Measurements from ENCODE around the gene PLK5. TPM values are rescaled to one million over a fixed set of nuclear protein-coding genes. Genes with fewer than 3 reads are reported as not detected.

The PLK5 gene
- polyA plus RNA-seq, 3 donors = 0.11 to 0.45 (median 0.14) TPM

Other genes with a start within 250 kb of the PLK5 start
- 10 to 100 TPM; 14.8 to 25.6 (median 21.3) TPM for gene FAM174C, start 248.5 kb upstream of the PLK5 start, polyA plus RNA-seq (ENCODE audit: insufficient read length in 3 of 3)
- 1 to 10 TPM; 1.5 to 3.8 (median 3.6) TPM for gene EFNA2, start 238.2 kb upstream of the PLK5 start, polyA plus RNA-seq (ENCODE audit: insufficient read length in 3 of 3)
- 10 to 100 TPM; 39.5 to 84.1 (median 76.6) TPM for gene NDUFS7, start 140.2 kb upstream of the PLK5 start, polyA plus RNA-seq (ENCODE audit: insufficient read length in 3 of 3)
- gene GAMT, start 122.5 kb upstream of the PLK5 start, polyA plus RNA-seq (ENCODE audit: insufficient read length in 3 of 3) = 10 to 100 TPM; 25.6 to 39.6 (median 37.4) TPM
- gene DAZAP1, start 116.5 kb upstream of the PLK5 start, polyA plus RNA-seq (ENCODE audit: insufficient read length in 3 of 3) = 100 to 1,000 TPM in 1 of 3 donors, 10 to 100 TPM in 2; 79.6 to 103 (median 90.2) TPM
- gene RPS15, start 85.7 kb upstream of the PLK5 start, polyA plus RNA-seq (ENCODE audit: insufficient read length in 3 of 3) = 100 to 1,000 TPM; 587 to 892 (median 766) TPM
- 1 to 10 TPM; 1.2 to 1.9 (median 1.5) TPM for gene APC2, start 74.0 kb upstream of the PLK5 start, polyA plus RNA-seq (ENCODE audit: insufficient read length in 3 of 3)
- gene C19orf25, start 44.9 kb upstream of the PLK5 start, polyA plus RNA-seq (ENCODE audit: insufficient read length in 3 of 3) = 10 to 100 TPM; 17.0 to 33.0 (median 31.3) TPM
- 10 to 100 TPM in 1 of 3 donors, 1 to 10 TPM in 2; 4.4 to 11.4 (median 7.8) TPM for gene PCSK4, start 33.7 kb upstream of the PLK5 start, polyA plus RNA-seq (ENCODE audit: insufficient read length in 3 of 3)
- gene REEP6, start 32.9 kb upstream of the PLK5 start, polyA plus RNA-seq (ENCODE audit: insufficient read length in 3 of 3) = 10 to 100 TPM; 14.5 to 28.1 (median 23.8) TPM
- 1 to 10 TPM in 1 of 3 donors, under 1 TPM in 2; 0.47 to 1.2 (median 0.62) TPM for gene ADAMTSL5, start 11.1 kb upstream of the PLK5 start, polyA plus RNA-seq (ENCODE audit: insufficient read length in 3 of 3)
- gene MEX3D, start 44.2 kb downstream of the PLK5 start, polyA plus RNA-seq (ENCODE audit: insufficient read length in 3 of 3) = 10 to 100 TPM; 19.3 to 33.9 (median 28.2) TPM
- 10 to 100 TPM; 41.3 to 77.7 (median 68.6) TPM for gene MBD3, start 68.8 kb downstream of the PLK5 start, polyA plus RNA-seq (ENCODE audit: insufficient read length in 3 of 3)
- 100 to 1,000 TPM in 2 of 3 donors, 10 to 100 TPM in 1; 86.1 to 129 (median 121) TPM for gene UQCR11, start 81.4 kb downstream of the PLK5 start, polyA plus RNA-seq (ENCODE audit: insufficient read length in 3 of 3)
- gene TCF3, start 128.5 kb downstream of the PLK5 start, polyA plus RNA-seq (ENCODE audit: insufficient read length in 3 of 3) = 100 to 1,000 TPM in 2 of 3 donors, 10 to 100 TPM in 1; 90.7 to 131 (median 105) TPM
- gene ONECUT3, start 229.4 kb downstream of the PLK5 start, polyA plus RNA-seq (ENCODE audit: insufficient read length in 3 of 3) = under 1 TPM in 2 of 3 donors, not detected in 1; 0.04 to 0.08 TPM

All from renal cortex interstitium (tissue), 3 donors.